ENCODE measurements around the gene TAAR8.

DNA sequence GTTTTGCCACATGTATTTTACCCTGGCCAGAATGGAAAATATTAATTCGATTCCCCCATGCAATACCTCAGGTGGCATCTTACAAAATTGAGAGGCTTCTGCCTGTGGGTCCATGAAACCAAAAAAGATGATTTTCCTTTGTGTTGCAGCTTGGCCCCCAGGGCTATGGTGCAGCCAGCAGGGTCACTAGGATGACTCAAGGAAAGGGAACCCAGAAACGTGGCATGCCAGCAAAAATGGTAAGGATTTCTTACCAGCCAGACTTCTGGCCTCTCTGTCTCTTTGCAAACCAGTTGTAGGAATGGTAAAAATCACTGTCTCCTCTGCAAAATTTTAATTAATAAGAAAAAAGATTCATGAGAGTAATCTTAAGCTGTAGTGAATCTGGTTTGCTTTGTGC is 26.0 kb upstream of the TAAR8 start:
- TF ChIP-seq, protein P1, sequence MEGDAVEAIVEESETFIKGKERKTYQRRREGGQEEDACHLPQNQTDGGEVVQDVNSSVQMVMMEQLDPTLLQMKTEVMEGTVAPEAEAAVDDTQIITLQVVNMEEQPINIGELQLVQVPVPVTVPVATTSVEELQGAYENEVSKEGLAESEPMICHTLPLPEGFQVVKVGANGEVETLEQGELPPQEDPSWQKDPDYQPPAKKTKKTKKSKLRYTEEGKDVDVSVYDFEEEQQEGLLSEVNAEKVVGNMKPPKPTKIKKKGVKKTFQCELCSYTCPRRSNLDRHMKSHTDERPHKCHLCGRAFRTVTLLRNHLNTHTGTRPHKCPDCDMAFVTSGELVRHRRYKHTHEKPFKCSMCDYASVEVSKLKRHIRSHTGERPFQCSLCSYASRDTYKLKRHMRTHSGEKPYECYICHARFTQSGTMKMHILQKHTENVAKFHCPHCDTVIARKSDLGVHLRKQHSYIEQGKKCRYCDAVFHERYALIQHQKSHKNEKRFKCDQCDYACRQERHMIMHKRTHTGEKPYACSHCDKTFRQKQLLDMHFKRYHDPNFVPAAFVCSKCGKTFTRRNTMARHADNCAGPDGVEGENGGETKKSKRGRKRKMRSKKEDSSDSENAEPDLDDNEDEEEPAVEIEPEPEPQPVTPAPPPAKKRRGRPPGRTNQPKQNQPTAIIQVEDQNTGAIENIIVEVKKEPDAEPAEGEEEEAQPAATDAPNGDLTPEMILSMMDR (conservative IDR thresholded peaks at IDR 0.05; ENCODE audit: low read depth in 2 of 2): no peak
- TF ChIP-seq POLR2AphosphoS5 (IDR thresholded peaks at IDR 0.05; ENCODE audit: low read depth): no peak
- no peak for TF ChIP-seq CREB1 (CRISPR knock-in tag; IDR thresholded peaks at IDR 0.05; ENCODE audit: low read depth)
- no peak for TF ChIP-seq STAT1 (IDR thresholded peaks at IDR 0.05; ENCODE audit: unreplicated experiment)
- no peak for TF ChIP-seq EZH2phosphoT487 (IDR thresholded peaks at IDR 0.05; ENCODE audit: unreplicated experiment)
